H1 (cell line): Measurements from ENCODE around the gene SLC4A8. TPM values are rescaled to one million over a fixed set of nuclear protein-coding genes. Genes with fewer than 3 reads are reported as not detected.

Experiments
- CTCF ChIA-PET: fragments of 300-600 bp; sonication (Branson Sonifier 250); formaldehyde crosslinking; loops from one replicate; lab custom pipeline; 2021; ENCODE audit not compliant: partially characterized antibody; lab: Charles Lee
- POLR2A ChIA-PET: fragments of 300-600 bp; sonication (Branson Sonifier 250); formaldehyde crosslinking; loops from one replicate; lab custom pipeline; 2021; ENCODE audit warnings: inconsistent platforms; ENCODE audit not compliant: partially characterized antibody; lab: Charles Lee
- DNase-seq, 2 experiments: peaks; one replicate each; pipeline versions ENCODE4 v3.0.0 to v3.0.0-alpha.2; 2010 to 2022; ENCODE audit warnings: low spot score in 2 of 2, low read depth in 1 of 2, mixed read lengths in 1 of 2
- FAIRE-seq: peaks from 2 replicates; lab custom pipeline; 2011; peaks lifted over from hg19 to GRCh38; lab: Jason Lieb, UNC
- H2AFZ ChIP-seq: 2 replicates; pipeline ENCODE4 v1.8.1; 2012; ENCODE audit warnings: low read length, inconsistent platforms
- H2AK5ac ChIP-seq: 2 replicates; pipeline ENCODE4 v1.6.1; 2013; ENCODE audit warnings: low read depth, low read length
- H2BK120ac ChIP-seq: replicated peaks from 2 replicates; pipeline ENCODE3; 2013; ENCODE audit warnings: low read depth, low read length, inconsistent platforms
- H2BK12ac ChIP-seq: 2 replicates; pipeline ENCODE4 v1.6.1; 2013; ENCODE audit warnings: low read depth, low read length
- H2BK15ac ChIP-seq: 2 replicates; pipeline ENCODE4 v1.6.1; 2013; ENCODE audit warnings: low read length
- H2BK20ac ChIP-seq: 2 replicates; pipeline ENCODE4 v1.6.1; 2013; ENCODE audit warnings: low read length
- H2BK5ac ChIP-seq: 2 replicates; pipeline ENCODE4 v1.6.1; 2013; ENCODE audit warnings: low read depth, low read length
- H3K14ac ChIP-seq: 2 replicates; pipeline ENCODE4 v1.6.1; 2013; ENCODE audit warnings: inconsistent platforms; ENCODE audit not compliant: insufficient read length
- H3K18ac ChIP-seq: 2 replicates; pipeline ENCODE4 v1.6.1; 2013; ENCODE audit warnings: low read length; ENCODE audit errors: extremely low read depth
- H3K23ac ChIP-seq: 2 replicates; pipeline ENCODE4 v1.6.1; 2013; ENCODE audit warnings: inconsistent platforms; ENCODE audit not compliant: insufficient read length
- H3K23me2 ChIP-seq: 2 replicates; pipeline ENCODE4 v1.6.1; 2013; ENCODE audit warnings: low read depth, low read length
- H3K27ac ChIP-seq: 2 replicates; pipeline ENCODE4 v1.6.1; 2011; ENCODE audit warnings: low read depth, low read length, inconsistent platforms
- H3K27me3 ChIP-seq, 4 experiments: replicated peaks in 1 of 4; 1 replicate in 1 of 4; 2 replicates in 3 of 4; pipeline versions ENCODE4 v1.6.1 to v1.8.1; 2011 to 2013; ENCODE audit warnings: low read length in 3 of 4, mild to moderate bottlenecking in 3 of 4, inconsistent platforms in 2 of 4, mixed read lengths in 2 of 4, moderate library complexity in 1 of 4; ENCODE audit not compliant: control insufficient read depth in 3 of 4, insufficient read depth in 3 of 4; ENCODE audit errors: extremely low read depth in 1 of 4
- H3K36me3 ChIP-seq, 4 experiments: 2 replicates each; pipeline versions ENCODE4 v1.6.1 to v1.8.1; 2011 to 2013; ENCODE audit warnings: mild to moderate bottlenecking in 4 of 4, low read length in 3 of 4, moderate library complexity in 2 of 4, control low read depth in 1 of 4, inconsistent platforms in 1 of 4; ENCODE audit not compliant: insufficient read depth in 4 of 4, control insufficient read depth in 2 of 4
- H3K4ac ChIP-seq: replicated peaks from 2 replicates; pipeline ENCODE3; 2013; ENCODE audit warnings: low read length, low read depth, mixed read lengths, inconsistent platforms; ENCODE audit not compliant: insufficient read length
- H3K4me1 ChIP-seq, 4 experiments: replicated peaks in 1 of 4; 1 replicate in 1 of 4; 2 replicates in 3 of 4; pipeline versions ENCODE4 v1.6.1 to v1.8.1; 2011 to 2013; ENCODE audit warnings: low read length in 3 of 4, inconsistent platforms in 2 of 4, mixed read lengths in 1 of 4; ENCODE audit not compliant: insufficient read depth in 4 of 4, control insufficient read depth in 3 of 4
- H3K4me2 ChIP-seq, 2 experiments: 2 replicates each; pipeline versions ENCODE4 v1.6.1 to v1.8.1; 2011 to 2013; ENCODE audit warnings: low read depth in 2 of 2, low read length in 2 of 2, control low read depth in 1 of 2, inconsistent platforms in 1 of 2, mild to moderate bottlenecking in 1 of 2; ENCODE audit not compliant: insufficient read depth in 1 of 2
- H3K4me3 ChIP-seq, 4 experiments: fragments of 200-600, 300-600 bp in 1 of 4; sonication (generic), shearing (Covaris generic), sonication (Bioruptor Twin) in 1 of 4; 2 replicates each; pipeline versions ENCODE4 v1.5.1 to v1.8.1; 2011 to 2016; ENCODE audit warnings: low read length in 4 of 4, low read depth in 3 of 4, control low read depth in 2 of 4, inconsistent platforms in 2 of 4, mild to moderate bottlenecking in 2 of 4, mixed read lengths in 1 of 4, moderate library complexity in 1 of 4; ENCODE audit not compliant: insufficient read depth in 2 of 4; ENCODE audit errors: extremely low read depth in 1 of 4
- H3K56ac ChIP-seq: replicated peaks from 2 replicates; pipeline ENCODE3; 2013; ENCODE audit warnings: low read depth, mild to moderate bottlenecking, mixed read lengths, low read length, inconsistent platforms; ENCODE audit not compliant: insufficient read length
- H3K79me1 ChIP-seq: 2 replicates; pipeline ENCODE4 v1.6.1; 2013; ENCODE audit warnings: low read depth, low read length, control low read depth
- H3K79me2 ChIP-seq, 2 experiments: 2 replicates each; pipeline versions ENCODE4 v1.6.1 to v1.8.1; 2012 to 2013; ENCODE audit warnings: low read length in 2 of 2, mild to moderate bottlenecking in 2 of 2, inconsistent platforms in 1 of 2; ENCODE audit not compliant: insufficient read depth in 2 of 2, control insufficient read depth in 1 of 2
- H3K9ac ChIP-seq, 4 experiments: replicated peaks in 1 of 4; 1 replicate in 1 of 4; 2 replicates in 3 of 4; pipeline versions ENCODE4 v1.6.1 to v1.8.1; 2011 to 2013; ENCODE audit warnings: low read depth in 3 of 4, low read length in 3 of 4, control low read depth in 2 of 4, mild to moderate bottlenecking in 2 of 4, moderate library complexity in 2 of 4, inconsistent platforms in 1 of 4; ENCODE audit errors: extremely low read depth in 1 of 4
- H3K9me3 ChIP-seq, 2 experiments: 2 replicates each; pipeline versions ENCODE4 v1.6.1 to v1.8.1; 2012 to 2013; ENCODE audit warnings: mild to moderate bottlenecking in 2 of 2, moderate library complexity in 2 of 2, control low read depth in 1 of 2, inconsistent platforms in 1 of 2, low read depth in 1 of 2, low read length in 1 of 2, mixed read lengths in 1 of 2; ENCODE audit not compliant: insufficient read depth in 2 of 2
- H4K20me1 ChIP-seq, 2 experiments: replicated peaks in 1 of 2; 2 replicates each; pipeline versions ENCODE3 to v1.8.1; 2011 to 2013; ENCODE audit warnings: inconsistent platforms in 2 of 2, low read length in 2 of 2, mild to moderate bottlenecking in 1 of 2; ENCODE audit not compliant: insufficient read depth in 2 of 2, control insufficient read depth in 1 of 2
- H4K5ac ChIP-seq: 2 replicates; pipeline ENCODE4 v1.6.1; 2013; ENCODE audit warnings: low read length, low read depth, mixed read lengths, inconsistent platforms; ENCODE audit not compliant: insufficient read length
- H4K8ac ChIP-seq: 2 replicates; pipeline ENCODE4 v1.8.0; 2013; ENCODE audit warnings: mild to moderate bottlenecking, moderate library complexity, low read length, inconsistent platforms; ENCODE audit not compliant: insufficient read depth; ENCODE audit errors: extremely low read depth
- H4K91ac ChIP-seq: replicated peaks from 2 replicates; pipeline ENCODE3; 2013; ENCODE audit warnings: low read length, mixed read lengths, inconsistent platforms; ENCODE audit not compliant: insufficient read length
- CBX8 ChIP-seq: fragments of 300-800, 300-1000 bp; sonication (generic); IDR thresholded peaks from 2 replicates; pipeline ENCODE4 v1.7.1; 2016; ENCODE audit warnings: low read depth, low read length, borderline replicate concordance
- CEBPB ChIP-seq: IDR thresholded peaks from 2 replicates; pipeline ENCODE4 v1.6.1; 2012; ENCODE audit warnings: low read depth, low read length
- CTCF ChIP-seq, 3 experiments: IDR thresholded peaks; 1 replicate in 2 of 3; 2 replicates in 1 of 3; pipeline versions ENCODE4 v1.5.1 to v1.6.1; 2011; ENCODE audit warnings: low read length in 3 of 3, mild to moderate bottlenecking in 3 of 3, inconsistent platforms in 2 of 3, low read depth in 1 of 3, moderate library complexity in 1 of 3; ENCODE audit not compliant: insufficient read depth in 1 of 3; ENCODE audit errors: control extremely low read depth in 1 of 3
- JUND ChIP-seq: IDR thresholded peaks from 2 replicates; pipeline ENCODE4 v1.6.1; 2011; ENCODE audit warnings: mild to moderate bottlenecking, improper control_type of control experiment, low read length
- KDM5A ChIP-seq: fragments of 200-600 bp; IDR thresholded peaks from 2 replicates; pipeline ENCODE4 v1.7.1; 2012; ENCODE audit warnings: mild to moderate bottlenecking, low read length, inconsistent platforms, mixed read lengths
- POLR2AphosphoS5 ChIP-seq: IDR thresholded peaks from 2 replicates; pipeline ENCODE4 v1.6.1; 2011; ENCODE audit warnings: low read depth, low read length
- RAD21 ChIP-seq, 2 experiments: IDR thresholded peaks in 1 of 2; conservative IDR thresholded peaks in 1 of 2; 2 replicates each; pipeline ENCODE4 v1.6.1; 2011; ENCODE audit warnings: low read depth in 2 of 2, low read length in 2 of 2, improper control_type of control experiment in 1 of 2, inconsistent platforms in 1 of 2, mild to moderate bottlenecking in 1 of 2, moderate library complexity in 1 of 2
- RXRA ChIP-seq: IDR thresholded peaks from 2 replicates; pipeline ENCODE4 v1.6.1; 2011; ENCODE audit warnings: low read depth, mild to moderate bottlenecking, low read length, moderate library complexity; ENCODE audit not compliant: insufficient read depth
- SIX5 ChIP-seq: IDR thresholded peaks from 2 replicates; pipeline ENCODE4 v1.6.1; 2011; ENCODE audit warnings: mild to moderate bottlenecking, low read depth, low read length
- YY1 ChIP-seq: IDR thresholded peaks from 2 replicates; pipeline ENCODE4 v1.6.1; 2011; ENCODE audit warnings: low read depth, mild to moderate bottlenecking, low read length
- WGBS, 2 experiments: shearing (Covaris generic) in 1 of 2; methylation state at CpG; one replicate each; pipeline versions ENCODE4 v1.1.6 to v1.1.7; 2013 to 2015; ENCODE audit warnings: low lambda C conversion rate in 2 of 2, mixed read lengths in 2 of 2, inconsistent platforms in 1 of 2, low coverage in 1 of 2, missing lambda C conversion rate in 1 of 2; ENCODE audit not compliant: insufficient replicate concordance in 2 of 2, insufficient coverage in 1 of 2, insufficient read length in 1 of 2; ENCODE audit errors: extremely low coverage in 1 of 2, missing lambda C conversion rate in 1 of 2; 5-methylcytosine and 5-hydroxymethylcytosine counted together
- polyA plus RNA-seq, 7 experiments: library from polyadenylated mRNA; depleted of rRNA in 3 of 7; stranded (reverse) in 5 of 7; unstranded in 2 of 7; fragments of >200 nt in 5 of 7; fragments of 200-250 nt in 2 of 7; gene quantifications; 1 replicate in 5 of 7; 2 replicates in 1 of 7; 4 replicates in 1 of 7; pipeline versions ENCODE4 v1.2.1 to v1.2.3, GENCODE V29; 2011 to 2013; ENCODE audit warnings: missing spikeins in 2 of 7, mixed read lengths in 2 of 7
- total RNA-seq: library from RNA; stranded (reverse); fragmentation: NEBNext Ultra II Directional; extraction: Animal tissue kit (Norgen Biotek cat#: 25700); gene quantifications from 2 replicates; pipeline ENCODE4 v1.2.1, GENCODE V29; 2021

SLC4A8 gene
- total and polyA plus RNA-seq, 2 of the 8 experiments (the other 6 are each of a cell fraction or from before 2014, with no cell fraction given) = 11.2 to 13.4 TPM

GRCh38 chr12:51421266-51421884, 3.3 kb upstream of the SLC4A8 start:
- no peaks in the 10 kb centered on the region for H3K9me3 ChIP-seq
- H3K23me2 ChIP-seq = peaks cover 3% of the 10 kb centered on the region; the same call in 1 of the 2 replicates
- H3K27ac ChIP-seq = no peak overlapping the region
- H3K23ac ChIP-seq = no peak overlapping the region
- peak; percentile 15 to 68 for DNase-seq
- 63% methylated on average over 5 of the region's 5 CpGs; no CpG with 5 or more reads in 1 of the 2 experiments for WGBS, 2 experiments
- peaks cover 0 to 16% (median 7%) of the 10 kb centered on the region in 4 experiments; a peak in 4 of 7 replicates for H3K4me1 ChIP-seq
- no peak overlapping the region for H4K5ac ChIP-seq
- no peak overlapping the region for H3K14ac ChIP-seq
- no peak overlapping the region for H3K18ac ChIP-seq
- H2BK5ac ChIP-seq = no peak overlapping the region
- no peaks in the 10 kb centered on the region for H3K27me3 ChIP-seq
- no peak overlapping the region for H2BK12ac ChIP-seq
- no peak overlapping the region for H4K8ac ChIP-seq
- ChIA-PET CTCF (interaction anchor here (0.6 to 13.5 kb wide), 53 partner anchors 9 to 466 kb away, joined by 3 to 137 read pairs (median 4); partner anchors contain the start of genes ANKRD33 and GALNT6), POLR2A (interaction anchor here (0.6 to 1.6 kb wide), 5 partner anchors 10 to 249 kb away, joined by 3 to 4 read pairs (median 3); partner anchors contain the start of gene GALNT6)
- H2BK120ac ChIP-seq = no peak overlapping the region
- no peaks in the 10 kb centered on the region for H3K79me1 ChIP-seq
- H2AK5ac ChIP-seq = no peak overlapping the region
- no peak overlapping the region for H3K4ac ChIP-seq
- no peak overlapping the region for H2BK15ac ChIP-seq
- peak; percentile 88 for FAIRE-seq
- H3K4me3 ChIP-seq = no peak overlapping the region
- H3K36me3 ChIP-seq = no peaks in the 10 kb centered on the region
- H2AFZ ChIP-seq = no peak overlapping the region
- no peak overlapping the region for H4K91ac ChIP-seq
- H3K79me2 ChIP-seq = no peaks in the 10 kb centered on the region
- H3K56ac ChIP-seq = no peak overlapping the region
- no peak overlapping the region for H3K4me2 ChIP-seq
- H4K20me1 ChIP-seq = peaks cover 0 to 1% of the 10 kb centered on the region in 2 experiments
- H2BK20ac ChIP-seq = no peak overlapping the region
- no peak overlapping the region for H3K9ac ChIP-seq
- TF ChIP-seq JUND = no peak
- TF ChIP-seq POLR2AphosphoS5 = no peak
- peak; percentile 48 to 93 (median 84) for TF ChIP-seq CTCF (IDR thresholded peaks at IDR 0.05; ENCODE audit: control extremely low read depth in 1 of 3, insufficient read depth in 1 of 3, low read depth in 1 of 3, low read length in 3 of 3)
- no peak for TF ChIP-seq RXRA
- TF ChIP-seq SIX5 = no peak
- peak; percentile 97 for TF ChIP-seq RAD21 (IDR thresholded peaks at IDR 0.05 in 1 of 2, conservative IDR thresholded peaks at IDR 0.05 in 1 of 2; ENCODE audit: low read depth in 2 of 2, low read length in 2 of 2)
- TF ChIP-seq YY1 = no peak
- no peak for TF ChIP-seq KDM5A
- TF ChIP-seq CEBPB = no peak
- TF ChIP-seq CBX8 = no peak
